ENCODE results near the gene NKX6-2.
"Not testable (repeated sequence)": the region's sequence is repeated elsewhere in the genome, so short reads cannot be mapped to it uniquely, and the experiment has no call there.

The NKX6-2 gene

DNA sequence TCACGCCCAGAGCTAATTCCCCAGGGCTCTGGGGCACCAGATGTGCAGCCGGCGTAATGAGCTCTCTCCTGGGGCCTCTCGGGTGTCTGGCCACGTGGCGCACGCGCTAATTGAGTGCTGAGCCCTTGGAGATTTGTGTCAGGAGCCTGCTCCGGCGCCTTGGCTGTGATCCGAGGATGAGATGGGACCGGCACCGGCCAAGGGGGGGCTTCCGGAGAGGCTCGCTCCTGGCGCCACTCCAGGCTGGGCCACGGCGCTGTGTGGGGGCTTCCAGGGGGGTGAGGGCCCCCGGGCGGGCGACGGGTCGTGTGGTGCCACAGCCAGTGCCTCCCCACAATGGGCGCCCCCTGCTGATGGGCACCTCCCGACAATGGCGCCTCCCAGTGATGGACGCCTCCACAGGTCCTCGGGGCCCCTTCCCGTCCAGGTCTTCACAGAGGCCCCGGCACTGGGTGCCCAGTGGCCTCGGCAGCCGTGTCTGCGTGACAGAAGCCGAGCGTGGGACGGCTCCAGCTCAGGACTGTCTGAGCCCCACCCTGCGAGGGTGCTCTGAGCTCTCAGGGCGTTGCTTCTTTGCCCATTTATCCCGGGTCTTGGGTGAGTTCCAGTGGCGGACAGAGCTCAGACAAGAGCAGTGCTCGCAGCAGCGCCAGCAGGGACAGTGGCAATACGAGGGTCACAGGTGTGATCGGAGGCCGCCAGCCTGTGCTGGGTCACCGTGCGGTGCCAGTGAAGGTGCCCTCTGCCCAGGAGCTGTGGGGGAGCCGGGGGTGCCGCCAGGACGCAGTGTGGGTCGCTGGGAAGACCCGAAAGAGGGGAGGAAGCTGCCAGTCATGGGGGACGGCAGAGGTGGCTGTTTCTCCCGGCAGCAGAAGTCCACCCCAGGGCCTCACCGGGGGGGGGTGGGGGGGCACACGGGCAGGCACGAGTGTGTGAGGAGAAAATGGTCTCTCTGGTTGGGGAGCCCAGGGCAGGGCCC is 8.2 kb upstream of the NKX6-2 start:
- peak; percentile 20 for DNase-seq

DNA sequence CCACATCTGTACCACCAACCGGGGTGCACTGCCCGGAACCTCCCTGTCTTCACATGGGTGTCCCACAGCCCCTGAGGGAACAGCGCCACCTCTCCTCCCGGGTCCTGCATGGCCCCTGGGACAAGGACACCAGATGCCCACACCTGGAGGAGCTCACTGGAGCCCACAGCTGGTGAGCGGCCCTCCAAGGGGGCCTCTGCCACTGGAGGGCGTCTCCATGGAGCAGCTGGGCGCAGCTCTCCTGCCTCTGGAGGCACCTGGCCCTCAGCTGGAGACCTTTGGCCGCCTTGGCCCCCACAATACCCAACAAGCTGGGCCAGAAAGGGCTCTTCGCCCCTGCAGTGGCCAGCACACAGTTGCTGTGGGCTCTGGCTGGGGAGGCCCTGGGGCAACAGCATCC is 7.3 kb upstream of the NKX6-2 start:
- no peak for DNase-seq

DNA sequence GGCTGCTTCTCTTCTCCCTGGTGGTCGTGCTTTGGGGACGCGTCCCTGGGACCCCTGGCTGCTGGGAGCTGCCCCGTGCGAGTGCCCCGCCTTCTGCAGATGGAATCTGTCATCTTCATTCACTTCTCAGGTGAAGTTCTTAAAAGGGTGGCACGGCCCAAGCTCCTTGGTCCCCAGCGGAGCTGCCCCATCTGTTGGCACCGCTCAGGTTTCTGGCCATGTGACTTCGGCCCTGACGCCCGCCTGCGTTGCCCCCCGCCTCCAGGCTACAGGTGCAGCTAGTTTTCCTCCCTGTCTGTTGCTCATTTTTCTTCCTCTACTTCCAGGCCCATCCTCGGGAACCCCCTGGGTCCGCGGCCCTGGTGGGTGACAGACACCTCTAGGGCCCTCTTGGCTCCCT is 6.8 kb upstream of the NKX6-2 start:
- no peak for DNase-seq

- DNase-seq, result not testable (repeated sequence)
Observed at GRCh38 chr10:132792099-132792498, 6.2 kb upstream of the NKX6-2 start.

- DNase-seq, result no peak
Observed at GRCh38 chr10:132790934-132791829, 5.2 kb upstream of the NKX6-2 start.

GRCh38 chr10:132790470-132790869 is 4.5 kb upstream of the NKX6-2 start:
- DNase-seq, result no peak

GRCh38 chr10:132789659-132790148 is 3.8 kb upstream of the NKX6-2 start:
- no peak for DNase-seq

DNA sequence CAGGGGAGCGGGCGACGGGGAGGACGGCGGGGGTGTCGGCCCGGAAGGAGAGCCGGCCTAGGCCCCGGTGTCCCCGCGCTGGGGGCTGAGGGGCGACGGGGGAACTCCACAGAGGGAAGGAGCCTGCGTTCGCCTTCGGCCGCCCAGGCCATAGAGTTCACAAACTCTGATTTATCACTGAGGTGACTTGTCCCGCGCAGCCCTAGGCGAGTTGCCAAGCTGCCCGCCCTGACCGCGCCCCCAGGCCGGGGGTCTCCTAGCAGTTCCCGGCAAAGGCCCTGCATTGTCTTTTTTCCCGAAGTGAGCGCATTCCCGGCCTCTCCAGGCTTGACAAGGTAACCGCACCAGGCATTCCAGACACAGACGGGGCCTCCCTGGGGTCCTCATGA is 2.9 kb upstream of the NKX6-2 start:
- DNase-seq, result no peak

DNA sequence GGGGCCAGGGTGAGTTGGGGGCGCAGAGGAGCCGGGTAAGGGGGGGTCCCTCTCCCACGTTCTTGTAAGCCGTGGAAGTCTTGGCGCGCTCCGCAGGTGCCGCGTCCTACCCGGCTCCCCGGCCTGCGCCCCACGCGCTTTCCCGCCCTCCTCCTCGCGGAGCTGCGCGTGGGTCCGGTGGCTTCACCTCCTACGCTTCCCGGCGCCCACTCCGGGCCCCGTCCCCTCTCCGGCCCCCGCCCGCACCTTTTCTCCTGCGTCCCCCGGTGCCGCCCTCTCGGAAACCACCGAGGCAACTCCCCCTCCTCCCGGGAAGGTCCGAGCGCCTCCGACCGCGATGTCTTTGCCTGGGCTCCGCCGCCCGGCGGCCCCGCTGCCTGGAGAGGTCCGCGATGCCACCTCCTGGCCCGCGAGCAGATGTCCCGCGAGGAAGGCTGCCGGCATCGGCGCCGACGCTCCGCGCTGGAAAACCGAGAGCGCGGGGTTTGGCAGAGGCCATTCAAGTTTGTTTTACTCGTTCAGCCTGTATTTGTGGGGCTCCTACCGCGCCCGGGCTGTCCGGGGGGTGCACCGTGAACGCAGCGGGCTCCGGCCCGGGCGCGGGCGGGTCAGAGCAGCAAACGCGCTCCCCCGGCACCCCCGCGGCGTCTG is 2.4 kb upstream of the NKX6-2 start:
- no peak for DNase-seq

- DNase-seq, result no peak
Observed at GRCh38 chr10:132787495-132788179, 1.7 kb upstream of the NKX6-2 start.

- no peak for DNase-seq
Observed at GRCh38 chr10:132786884-132787494, 1.0 kb upstream of the NKX6-2 start.

DNA sequence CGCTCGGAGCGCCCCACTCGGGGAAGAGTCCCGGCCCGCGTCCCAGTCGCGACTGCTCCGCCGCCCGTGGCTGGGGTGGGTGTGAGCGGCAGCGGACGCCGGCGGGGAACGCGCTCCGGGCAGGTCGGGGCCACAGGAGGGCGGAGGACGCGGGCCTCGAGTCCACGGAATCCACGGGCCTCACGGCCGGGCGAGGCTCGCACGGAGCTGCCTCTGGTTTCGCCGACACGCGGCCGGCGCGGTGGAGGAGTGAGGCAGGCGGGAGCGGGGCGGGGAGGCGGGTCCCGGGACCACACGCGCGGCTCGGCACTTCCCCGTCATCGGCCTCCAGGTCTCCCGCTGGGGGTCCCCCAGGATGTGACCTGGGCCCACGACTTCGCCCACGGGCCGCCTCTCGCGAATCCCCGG is 533 bp upstream of the NKX6-2 start:
- no peak for DNase-seq

GRCh38 chr10:132784866-132785722 is 853 bp downstream of the NKX6-2 start:
- DNase-seq, result no peak

- no peak for DNase-seq
Observed at GRCh38 chr10:132783940-132784865, 1.7 kb downstream of the NKX6-2 start.

- no peak for DNase-seq
Observed at GRCh38 chr10:132783165-132783939, 2.6 kb downstream of the NKX6-2 start.

GRCh38 chr10:132781556-132781955 is 4.4 kb downstream of the NKX6-2 start:
- no peak for DNase-seq

GRCh38 chr10:132780356-132780755 is 5.6 kb downstream of the NKX6-2 start:
- no peak for DNase-seq

GRCh38 chr10:132779549-132780294 is 6.2 kb downstream of the NKX6-2 start:
- DNase-seq, result no peak

Measured in NCI-H1694 treated with DMSO at 0.1 percent for 48 hours (cell line).